ENCODE data around the gene SLC30A3.
A peak's percentile ranks its signal among the peaks of the same experiment; 100 is the strongest.
"Not testable (repeated sequence)": the region's sequence is repeated elsewhere in the genome, so short reads cannot be mapped to it uniquely, and the experiment has no call there.

Gene SLC30A3

GRCh38 chr2:27285481-27285880, 22.6 kb upstream of the SLC30A3 start:
- no peak for DNase-seq (ENCODE audit: low spot score)

DNA sequence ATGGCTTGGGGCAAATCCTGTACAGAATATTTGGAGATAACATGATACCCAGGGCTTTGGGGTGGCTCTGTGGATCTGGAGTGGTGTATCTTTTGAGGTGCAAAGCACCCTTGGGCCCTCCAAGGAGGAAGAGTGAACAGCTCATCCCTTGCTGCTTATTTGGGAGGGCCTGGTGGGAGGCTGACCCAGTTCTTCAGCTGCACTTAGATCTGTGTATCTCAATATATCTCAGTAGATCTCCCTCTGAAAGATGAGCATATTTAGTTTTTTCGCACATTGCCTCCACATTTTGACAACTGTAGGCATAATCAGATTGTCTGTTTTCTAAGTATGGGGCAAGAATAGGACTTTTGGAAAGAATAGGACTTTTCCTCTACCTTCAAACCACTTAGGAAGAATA, 22.1 kb upstream of the SLC30A3 start:
- DNase-seq (ENCODE audit: low spot score) = no peak

GRCh38 chr2:27282892-27283291, 20.0 kb upstream of the SLC30A3 start:
- DNase-seq (ENCODE audit: low spot score) = no peak

DNA sequence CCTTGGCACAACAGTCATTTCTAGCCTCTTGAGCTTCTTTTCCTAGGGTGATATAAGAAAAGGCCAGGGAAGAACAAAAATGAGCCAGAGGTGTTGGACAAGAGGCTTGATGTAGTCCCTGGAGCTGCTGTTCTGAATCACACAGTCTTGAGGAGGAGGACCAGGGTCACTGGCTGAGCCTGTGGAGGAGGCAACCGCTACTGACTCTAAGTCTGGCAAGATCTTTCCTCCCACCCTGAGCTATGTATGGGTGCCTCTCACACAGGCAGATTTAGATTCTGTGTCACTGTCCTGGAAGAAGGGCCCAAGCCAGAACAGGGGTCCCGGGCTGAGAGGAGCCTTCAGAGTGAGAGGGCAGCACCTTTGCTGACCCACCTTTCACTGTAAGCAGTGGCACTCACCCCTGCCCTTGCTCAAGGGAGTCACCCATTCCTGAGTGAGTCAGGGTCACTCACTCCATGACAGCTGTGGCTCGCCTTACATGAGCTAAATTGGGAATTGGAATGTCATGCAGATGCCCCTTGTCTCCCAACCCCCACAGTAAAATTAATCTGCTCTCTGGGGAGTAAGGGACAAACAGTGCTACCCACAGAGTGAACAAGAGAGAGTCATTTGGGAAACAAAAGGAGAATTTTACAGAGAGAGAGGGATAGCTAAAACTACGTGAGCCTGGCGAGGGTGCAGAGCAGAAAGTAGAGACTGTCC, 19.2 kb upstream of the SLC30A3 start, which contains the start of gene TRIM54:
TSS of gene TRIM54 (plus strand) at position 575 of the 705 bp plus-strand sequence. CDS start 303 bp downstream, outside the sequence.
- no peak for DNase-seq (ENCODE audit: low spot score)

- DNase-seq (ENCODE audit: low spot score) = no peak
Measured at GRCh38 chr2:27281442-27281841, 18.6 kb upstream of the SLC30A3 start.

- no peak for DNase-seq (ENCODE audit: low spot score)
Measured at GRCh38 chr2:27280826-27281225, 18.0 kb upstream of the SLC30A3 start.

DNA sequence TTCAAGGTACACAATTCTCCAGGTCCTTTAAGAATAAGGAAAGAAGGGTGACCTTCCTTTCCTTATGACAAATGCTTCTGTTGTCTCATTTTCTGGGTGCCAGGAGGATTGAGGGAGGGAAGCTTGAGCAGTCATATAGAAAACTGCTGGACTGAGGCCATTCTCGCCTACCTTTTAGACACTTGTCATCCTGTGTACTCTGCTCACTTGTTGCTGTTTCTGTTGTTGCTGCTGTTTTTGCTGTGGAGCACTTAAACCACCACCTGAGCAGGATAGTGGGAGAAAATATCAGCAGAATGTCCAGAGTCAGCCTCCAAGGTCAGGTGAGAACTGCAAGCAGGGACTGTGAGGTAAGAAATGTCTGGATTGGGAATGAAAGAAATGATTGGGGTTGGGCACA, 15.2 kb upstream of the SLC30A3 start:
- no peak for DNase-seq (ENCODE audit: low spot score)

GRCh38 chr2:27275211-27276150, 12.6 kb upstream of the SLC30A3 start, which contains the start of gene DNAJC5G:
TSS of gene DNAJC5G (plus strand) at chr2:27275433. CDS start at chr2:27276729, 1,296 bp downstream.
- no peak for DNase-seq (ENCODE audit: low spot score)

DNA sequence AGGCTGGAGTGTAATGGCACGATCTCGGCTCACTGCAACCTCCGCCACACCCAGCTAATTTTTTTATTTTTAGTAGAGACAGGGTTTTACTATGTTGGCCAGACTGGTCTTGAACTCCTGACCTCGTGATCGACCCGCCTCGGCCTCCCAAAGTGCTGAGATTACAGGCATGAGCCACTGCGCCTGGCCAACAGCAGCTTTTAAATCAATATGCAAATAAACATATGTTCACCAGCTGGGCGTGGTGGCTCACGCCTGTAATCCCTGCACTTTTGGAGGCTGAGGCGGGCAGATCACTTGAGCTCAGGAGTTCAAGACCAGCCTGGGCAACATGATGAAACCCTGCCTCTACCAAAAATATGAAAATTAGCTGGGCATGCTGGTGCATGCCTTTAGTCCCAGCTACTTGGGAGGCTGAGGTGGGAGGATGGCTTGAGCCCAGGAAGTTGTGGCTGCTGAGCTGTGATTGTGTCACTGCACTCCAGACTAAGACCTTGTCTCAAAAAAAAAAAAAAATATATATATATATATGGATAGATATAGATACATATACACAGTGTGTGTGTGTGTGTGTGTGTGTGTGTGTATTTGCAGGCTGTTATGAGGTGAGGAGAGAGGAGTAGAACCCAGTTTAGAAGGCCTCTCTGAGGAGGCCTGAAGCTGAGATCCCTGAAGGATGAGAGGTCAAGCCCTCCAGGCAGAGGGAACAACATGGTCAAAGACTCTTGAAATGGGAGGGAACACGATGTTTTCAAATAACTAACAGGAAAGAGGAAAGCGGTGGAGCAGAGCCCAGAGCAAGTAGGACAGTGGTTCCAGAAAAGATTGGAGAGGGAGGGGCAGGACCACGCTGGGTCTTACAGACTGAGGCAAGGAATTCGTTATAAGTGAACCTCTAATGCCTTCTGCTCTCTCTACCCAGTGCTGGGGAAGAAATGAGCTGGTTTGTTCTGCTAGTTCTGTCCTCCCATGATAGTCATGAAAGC, 10.0 kb upstream of the SLC30A3 start:
- DNase-seq (ENCODE audit: low spot score) = not testable (repeated sequence)

GRCh38 chr2:27271631-27272340, 8.9 kb upstream of the SLC30A3 start:
- DNase-seq (ENCODE audit: low spot score) = no peak

DNA sequence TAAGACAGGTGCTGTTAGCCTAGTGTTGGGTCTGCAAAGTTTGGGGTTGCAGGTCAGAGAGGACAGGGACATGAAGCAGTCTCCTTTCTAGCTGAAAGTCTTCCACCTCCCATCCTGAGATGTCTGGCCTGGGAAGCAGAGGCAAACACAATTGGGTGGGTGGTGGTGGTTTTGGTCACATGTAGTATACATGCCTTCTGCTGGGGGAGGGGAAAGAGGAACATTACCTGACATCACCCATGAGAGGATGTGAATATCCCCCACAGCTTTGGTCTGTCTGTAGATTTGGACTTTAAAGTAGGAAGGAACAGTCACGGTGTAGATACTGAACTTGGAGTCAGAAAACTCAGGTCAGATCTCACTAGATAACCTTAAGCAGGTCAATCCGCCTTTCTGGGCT, 7.8 kb upstream of the SLC30A3 start:
- DNase-seq (ENCODE audit: low spot score) = no peak

DNA sequence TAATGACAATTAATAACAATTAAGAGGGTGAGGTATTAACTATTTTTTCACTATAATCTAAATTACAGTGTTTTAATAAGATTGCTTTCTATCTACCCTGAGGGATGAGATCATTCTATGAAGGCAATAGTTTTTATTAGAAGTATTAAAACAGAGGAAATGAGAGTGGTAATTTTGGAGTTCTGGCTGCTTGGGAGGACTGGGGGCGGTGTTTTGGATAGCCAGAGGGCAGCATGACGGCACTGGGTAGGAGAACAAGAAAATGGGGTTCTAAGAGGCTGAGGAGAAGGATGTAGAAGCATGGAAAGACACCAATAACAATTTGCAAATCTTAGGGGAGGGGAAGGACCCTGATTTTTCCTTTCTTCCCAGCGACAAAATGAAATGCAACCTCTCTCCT, 7.3 kb upstream of the SLC30A3 start:
- DNase-seq (ENCODE audit: low spot score) = no peak

DNA sequence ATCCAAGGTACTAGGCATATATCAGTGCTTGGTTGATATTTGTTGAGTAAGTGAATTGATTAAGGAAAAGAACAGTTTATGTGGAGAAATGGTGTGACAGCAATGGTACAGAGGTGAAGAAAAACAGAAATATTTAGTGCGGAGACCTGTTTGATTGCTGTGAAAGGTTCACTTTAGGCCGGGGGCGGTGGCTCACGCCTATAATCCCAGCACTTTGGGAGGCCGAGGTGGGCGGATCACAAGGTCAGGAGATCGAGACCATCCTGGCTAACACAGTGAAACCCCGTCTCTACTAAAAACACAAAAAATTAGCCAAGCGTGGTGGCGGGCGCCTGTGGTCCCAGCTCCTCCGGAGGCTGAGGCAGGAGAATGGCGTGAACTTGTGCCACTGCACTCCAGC, 5.4 kb upstream of the SLC30A3 start:
- DNase-seq (ENCODE audit: low spot score) = not testable (repeated sequence)

DNA sequence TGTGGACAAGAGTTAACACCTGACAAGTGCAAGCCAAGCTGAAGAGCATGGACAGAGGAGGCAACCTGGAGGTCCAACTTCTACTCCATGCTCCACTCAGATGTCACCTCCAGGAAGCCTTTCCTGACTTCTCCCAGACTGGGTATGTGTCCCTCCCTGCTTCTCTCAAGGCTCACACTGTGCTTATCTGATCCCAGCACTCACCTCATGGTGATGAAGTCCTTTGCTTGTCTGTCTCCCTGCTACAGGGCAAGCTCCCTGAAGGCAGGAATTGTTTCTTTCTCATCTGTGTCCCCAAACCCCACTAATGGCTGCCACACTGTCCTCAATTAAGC, 2.7 kb upstream of the SLC30A3 start:
- DNase-seq (ENCODE audit: low spot score) = no peak

DNA sequence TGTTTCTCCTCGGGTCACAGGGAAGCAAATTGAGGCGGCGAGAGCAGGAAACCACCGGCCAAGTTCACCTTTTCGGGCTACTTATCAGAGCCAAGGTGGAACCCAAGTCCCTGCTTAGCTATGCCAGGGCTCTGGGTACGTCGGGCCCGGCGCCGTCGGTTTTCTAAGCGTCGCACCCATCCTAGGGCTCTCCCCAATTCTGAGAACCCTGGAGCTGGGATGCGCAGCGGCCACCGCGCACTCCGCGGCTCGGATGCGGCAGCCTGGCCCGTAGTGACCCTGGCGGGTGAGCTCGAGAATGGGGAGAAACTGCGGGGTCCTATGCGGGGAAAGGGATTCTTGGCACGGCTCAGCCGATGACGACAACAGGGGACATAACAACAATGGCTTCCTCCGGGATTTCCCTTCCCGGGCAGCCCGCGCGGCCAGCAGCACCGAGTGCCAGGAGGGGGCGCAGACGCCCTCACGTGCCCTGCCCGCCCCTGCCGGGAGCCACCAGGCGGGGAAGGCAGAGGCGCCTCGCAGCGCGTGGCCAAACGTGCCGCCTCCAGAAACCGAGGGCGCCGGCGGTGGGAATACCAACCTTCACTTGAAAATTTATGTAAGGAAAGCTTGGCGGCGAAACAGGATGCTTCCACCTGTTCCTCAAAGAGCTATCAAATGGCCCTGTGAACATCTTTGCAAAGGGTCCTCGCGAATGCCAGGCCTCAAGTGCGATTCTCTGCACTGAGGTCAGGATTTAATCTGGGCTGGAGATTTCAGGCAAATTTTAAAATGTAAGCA, 2.1 kb upstream of the SLC30A3 start:
- peak; percentile 12 for DNase-seq (ENCODE audit: low spot score)

GRCh38 chr2:27264253-27264752, 1.5 kb upstream of the SLC30A3 start:
- no peak for DNase-seq (ENCODE audit: low spot score)

DNA sequence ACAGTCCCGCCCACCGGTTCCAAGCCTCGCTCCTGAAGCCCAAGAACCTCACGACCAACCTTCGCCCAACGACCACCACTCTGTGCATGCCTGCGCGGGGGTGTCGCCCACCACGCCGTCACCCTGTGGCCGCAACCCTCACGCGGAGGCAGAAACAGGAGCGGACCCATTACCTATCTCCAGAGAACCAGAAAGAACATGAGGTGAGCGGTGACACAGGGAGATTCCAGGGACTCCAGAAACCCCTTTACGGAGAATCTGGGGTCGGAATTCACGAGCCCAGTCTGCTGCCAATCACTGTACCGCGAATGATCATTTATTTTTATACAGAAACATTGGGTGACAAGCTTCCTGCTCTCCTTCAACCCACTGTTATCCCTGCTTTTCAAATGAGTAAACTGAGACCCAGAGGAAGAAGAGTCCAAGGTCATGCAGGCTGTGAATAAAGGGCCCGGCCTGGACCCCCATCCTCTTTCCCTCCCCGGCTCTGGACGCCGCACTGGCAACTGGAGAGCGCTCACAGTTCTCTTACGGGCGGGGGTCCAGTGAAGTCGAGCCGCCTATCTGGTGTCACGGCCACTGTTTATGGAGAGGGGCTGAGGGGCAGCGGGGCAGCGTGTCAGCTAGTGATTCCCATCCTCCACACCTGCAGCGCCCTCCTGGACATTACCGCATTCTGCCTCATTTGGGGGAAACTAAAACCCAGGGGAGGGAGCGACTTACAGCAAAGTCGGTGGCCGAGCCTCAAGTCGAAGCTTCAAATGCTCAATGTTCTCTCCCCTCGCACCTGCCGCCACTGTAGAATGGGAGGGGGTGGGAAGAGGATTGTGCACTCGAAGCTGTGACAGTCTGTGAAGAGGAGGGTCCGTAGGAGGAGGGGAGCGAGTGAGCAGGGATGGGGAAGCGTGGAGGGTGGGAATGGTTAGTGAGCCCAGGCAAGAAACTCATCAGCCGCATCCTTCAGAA, 723 bp upstream of the SLC30A3 start:
- DNase-seq (ENCODE audit: low spot score) = no peak

GRCh38 chr2:27261926-27262298, 935 bp downstream of the SLC30A3 start:
- no peak for DNase-seq (ENCODE audit: low spot score)
